GM19324 (cell line): ENCODE results near the gene PHLPP1.

ENCODE experiments used
- ATAC-seq: cut with Tn5 transposase; IDR thresholded peaks from one replicate; pipeline ENCODE4 v1.9.1; 2021; ENCODE audit warnings: mild to moderate bottlenecking, moderate library complexity; ENCODE audit not compliant: unreplicated experiment, low FRiP score

Gene PHLPP1

DNA sequence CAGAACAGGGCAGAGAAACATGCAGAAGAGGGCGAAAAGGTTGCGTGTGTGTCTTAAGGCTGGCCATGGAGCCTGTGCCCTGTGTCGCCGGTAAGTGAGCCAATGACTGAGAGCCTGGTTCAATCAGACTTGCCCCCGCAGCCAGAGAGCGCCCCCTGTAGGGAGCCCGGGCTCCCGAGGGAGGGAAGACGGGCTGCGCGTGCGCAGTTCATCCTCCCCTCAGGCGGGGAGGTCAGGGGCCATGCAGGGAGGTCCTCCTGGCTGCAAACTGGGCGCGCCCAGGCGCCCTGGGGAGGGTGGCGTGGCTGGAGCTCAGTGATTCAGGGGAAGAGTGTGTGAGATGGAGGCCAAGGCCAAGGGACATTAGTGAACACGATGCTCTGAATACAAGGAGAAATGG lies 276.6 kb downstream of the PHLPP1 start:
- no peak for ATAC-seq

DNA sequence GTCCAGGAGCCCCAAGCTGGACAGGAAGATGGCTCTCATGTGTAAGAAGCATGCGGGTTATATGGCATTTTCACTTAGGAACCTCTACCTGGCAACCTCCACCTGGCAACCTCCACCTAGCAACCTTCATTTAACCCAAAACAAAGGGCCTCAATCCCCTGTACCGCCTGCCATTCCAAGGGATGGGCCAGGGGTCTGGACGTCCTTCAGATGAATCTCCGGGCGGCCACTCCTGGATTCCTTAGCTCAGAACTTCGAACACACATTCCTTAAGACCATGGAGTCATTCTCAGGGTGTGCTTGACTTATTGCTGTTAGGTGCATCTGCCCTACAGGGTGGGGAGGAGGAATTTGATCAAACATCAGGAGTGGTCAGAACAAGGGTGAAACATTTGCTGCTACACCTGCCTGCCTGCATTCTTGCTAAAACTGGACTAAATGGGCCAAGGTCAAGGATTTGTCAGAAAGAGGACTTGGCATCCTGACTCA lies 277.6 kb downstream of the PHLPP1 start:
- ATAC-seq = no peak

DNA sequence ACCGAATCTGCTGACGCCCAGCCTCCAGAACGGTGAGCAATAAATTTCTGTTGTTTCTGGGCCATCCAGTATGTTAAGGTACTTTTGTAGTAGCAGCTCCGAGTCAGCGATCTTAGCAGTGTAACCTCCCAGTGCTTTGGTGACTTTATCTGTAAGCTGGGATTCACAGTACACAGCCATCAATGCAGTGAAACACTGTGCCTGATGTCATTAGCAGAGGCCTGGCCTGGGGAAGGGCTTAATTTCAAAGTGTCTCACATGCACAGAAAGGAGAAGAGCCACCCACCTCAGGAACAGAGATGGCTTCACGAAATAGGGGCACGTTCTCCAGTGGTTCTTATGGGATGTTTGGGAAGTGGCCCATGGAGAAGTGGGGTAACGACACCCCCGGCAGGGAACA lies 281.2 kb downstream of the PHLPP1 start:
- no peak for ATAC-seq

GRCh38 chr18:62997076-62997475 lies 281.7 kb downstream of the PHLPP1 start:
- no peak for ATAC-seq

DNA sequence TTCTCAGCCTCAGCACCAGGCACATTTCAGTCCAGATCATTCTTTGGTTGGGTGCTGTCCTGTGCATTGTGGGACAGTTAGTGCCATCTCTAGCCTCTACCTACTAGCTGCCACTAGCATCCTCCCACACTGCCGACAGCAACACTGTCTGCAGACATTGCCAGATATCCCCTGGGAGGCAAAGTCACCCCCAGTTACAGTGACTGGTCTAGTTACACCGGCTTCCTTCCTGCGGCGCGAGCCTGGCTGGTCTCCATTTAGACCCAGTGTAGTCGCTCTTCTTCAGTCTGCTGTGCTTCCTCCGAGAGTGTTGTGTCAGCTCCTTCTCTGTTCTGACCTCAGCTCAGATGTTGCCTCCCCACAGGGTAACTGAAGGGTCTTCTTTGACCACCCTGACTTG lies 283.1 kb downstream of the PHLPP1 start:
- ATAC-seq = no peak

DNA sequence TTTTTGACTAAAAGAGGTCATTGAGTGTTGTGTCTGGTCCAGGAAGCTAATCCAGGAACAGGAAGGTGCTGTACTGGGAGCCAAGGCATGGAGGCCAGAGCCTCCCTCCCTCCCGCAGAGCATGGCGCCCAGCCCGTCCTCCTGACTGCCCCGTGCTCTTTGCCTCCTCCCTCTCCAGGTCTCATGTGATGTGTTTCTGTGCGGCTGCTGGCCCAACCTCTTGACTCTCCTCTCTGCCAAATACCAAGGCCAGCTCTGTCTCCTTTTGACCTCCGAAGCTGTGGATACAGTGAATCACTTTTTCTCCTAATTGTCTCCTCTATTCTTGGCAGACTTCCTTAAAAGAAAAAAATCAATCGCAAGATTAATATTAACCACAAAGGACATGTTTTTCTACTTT lies 284.1 kb downstream of the PHLPP1 start:
- ATAC-seq = no peak

DNA sequence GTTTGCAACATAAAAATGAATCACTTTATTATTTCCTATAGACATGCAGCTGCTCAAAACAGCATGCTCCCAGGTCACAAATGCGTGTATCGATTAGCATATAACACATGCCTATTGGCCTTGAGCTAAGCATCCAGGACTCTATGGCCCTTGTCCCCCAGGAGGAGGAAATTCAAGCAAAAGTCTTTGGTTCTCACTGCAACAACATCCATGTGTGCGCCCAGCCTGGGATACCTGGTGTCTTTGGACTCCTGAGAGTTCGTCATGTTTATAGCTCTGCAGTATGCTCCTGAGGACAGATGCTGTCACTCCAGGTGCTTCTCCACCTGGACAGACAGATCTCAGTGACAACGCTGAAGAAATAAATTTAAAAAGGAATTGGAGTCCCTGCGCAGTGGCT lies 284.6 kb downstream of the PHLPP1 start:
- no peak for ATAC-seq

DNA sequence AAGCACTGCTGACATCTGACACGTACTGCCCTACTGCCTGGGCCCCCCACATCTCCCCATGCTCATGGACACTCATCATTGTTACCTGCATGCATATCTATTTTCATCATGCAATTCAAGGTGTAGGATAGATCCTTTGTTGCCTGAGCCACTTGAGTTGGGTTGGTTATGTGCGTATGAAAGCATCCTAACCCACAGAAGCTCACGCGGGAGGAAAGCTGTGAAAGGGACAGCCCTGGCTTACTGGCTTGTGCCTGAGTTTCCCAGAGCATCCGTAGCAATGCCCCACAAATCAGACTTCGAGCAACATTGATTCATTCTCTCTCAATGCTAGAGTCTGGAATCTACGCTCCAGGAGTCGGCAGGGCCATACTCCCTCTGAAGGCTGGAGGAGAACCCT lies 285.5 kb downstream of the PHLPP1 start:
- ATAC-seq = no peak

- no peak for ATAC-seq
These were observed 286.5 kb downstream of the PHLPP1 start for GRCh38 chr18:63001861-63002260.

DNA sequence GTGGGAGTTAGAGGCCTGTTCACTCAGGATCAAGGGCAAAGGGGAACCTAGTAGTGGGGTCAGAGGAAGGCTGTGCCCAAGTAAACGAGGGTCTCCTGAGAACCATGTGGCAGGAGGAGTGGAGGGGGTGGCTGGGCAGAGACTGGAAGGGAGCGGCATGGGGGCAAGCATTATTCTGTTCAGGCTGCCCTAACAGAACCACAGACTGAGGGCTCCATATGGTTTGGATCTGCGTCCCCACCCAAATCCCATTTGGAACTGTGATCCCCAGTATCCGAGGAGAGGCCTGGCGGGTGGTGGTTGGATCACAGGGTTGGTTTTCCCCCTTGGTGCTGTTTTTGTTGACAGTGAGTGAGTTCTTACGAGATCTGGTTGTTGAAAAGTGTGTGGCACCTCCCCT lies 287.0 kb downstream of the PHLPP1 start:
- no peak for ATAC-seq

DNA sequence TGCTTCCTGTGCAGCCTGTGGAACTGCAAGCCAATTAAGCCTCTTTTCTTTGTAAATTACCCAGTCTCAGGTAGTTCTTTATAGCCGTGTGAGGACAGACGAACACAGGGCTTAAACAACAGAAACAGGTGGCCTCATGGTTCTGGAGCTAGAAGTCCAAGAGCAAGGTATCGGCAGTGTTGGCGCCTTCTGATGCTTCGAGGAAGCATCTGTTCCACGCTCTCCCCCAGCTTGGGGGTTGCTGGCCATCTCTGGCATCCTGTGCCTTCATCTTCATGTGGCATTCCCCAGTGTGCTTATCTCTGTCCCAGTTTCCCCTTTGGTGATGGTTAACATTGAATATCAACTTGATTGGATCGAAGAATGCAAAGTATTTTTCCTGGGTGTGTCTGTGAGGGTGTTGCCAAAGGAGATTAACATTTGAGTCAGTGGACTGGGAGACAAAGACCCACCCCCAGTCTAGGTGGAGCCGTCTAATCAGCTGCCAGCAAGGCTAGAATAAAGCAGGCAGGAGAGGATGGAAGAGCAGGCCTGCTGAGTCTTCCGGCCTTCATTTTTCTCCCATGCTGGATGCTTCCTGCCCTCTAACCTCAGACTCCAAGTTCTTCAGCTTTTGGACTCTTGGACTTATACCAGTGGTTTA lies 287.6 kb downstream of the PHLPP1 start:
- ATAC-seq = no peak

DNA sequence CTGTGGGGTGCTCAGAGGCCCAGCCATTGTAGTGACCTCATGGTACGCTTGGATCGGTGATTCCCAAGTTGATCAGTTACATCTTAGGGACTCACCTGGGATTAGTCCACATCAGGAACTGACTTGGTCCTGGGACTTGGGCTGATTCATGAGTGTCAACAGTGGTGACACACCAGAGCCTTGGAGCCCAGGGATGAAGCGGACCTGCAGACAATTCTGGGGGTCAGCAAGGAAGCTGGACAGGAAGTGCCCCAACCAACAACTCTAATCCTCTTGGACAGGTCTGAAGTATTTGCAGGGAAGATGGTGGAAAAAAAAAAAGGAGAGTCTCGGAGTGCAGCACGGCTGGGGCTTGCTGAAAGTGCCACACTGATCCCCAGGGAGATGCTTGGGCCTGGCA lies 288.6 kb downstream of the PHLPP1 start:
- ATAC-seq = no peak

DNA sequence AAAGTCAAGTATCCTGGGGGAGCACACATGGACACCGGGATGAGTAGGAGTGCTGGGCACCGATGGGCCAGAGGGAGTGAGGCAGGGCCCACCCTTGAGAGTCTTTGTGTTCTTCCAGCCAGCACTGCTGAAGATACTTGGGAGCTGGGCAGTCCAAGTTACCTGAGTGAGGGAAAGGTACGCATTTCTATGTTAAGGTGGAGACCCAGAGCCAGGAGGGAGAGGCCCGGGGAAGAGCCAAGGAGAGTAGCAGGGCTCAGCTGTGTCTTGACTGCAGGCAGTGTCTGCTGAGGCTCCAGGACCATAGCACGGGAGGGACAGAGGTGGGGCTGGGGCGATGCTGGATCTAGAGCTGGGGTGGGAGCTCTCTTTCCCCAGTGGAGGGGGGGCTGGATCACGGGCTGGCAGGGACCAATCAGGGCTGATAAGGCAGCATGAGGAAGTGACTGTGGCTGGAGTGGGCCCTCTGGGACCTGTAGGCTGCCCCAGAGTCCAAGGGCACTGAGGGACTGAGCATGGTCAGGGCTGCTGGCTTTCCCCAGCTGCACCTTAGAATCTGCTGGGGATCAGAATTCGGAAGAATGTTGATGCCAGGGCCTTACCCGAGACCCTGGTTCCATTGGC lies 289.2 kb downstream of the PHLPP1 start:
- ATAC-seq = no peak

DNA sequence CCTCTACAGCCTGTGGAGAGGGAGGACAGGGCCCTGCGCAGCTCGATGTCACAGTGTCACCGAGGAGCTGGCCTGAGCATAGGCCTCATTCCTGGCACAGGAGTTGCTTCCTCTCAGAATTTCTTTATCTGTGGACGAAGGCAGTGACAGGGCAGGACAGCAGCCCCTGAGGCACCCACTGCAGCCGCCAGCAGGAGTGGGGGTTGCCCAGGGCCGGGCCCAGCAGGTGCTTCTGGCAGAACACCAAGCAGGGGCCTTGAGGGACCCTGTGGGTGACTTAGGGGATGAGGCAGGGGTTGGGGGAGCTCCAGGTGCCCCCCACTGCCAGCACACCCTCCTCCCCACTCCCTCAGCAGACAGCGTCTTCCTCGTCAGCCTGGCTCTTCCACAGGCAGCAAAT lies 290.0 kb downstream of the PHLPP1 start:
- ATAC-seq = no peak

- ATAC-seq = no peak
These were observed 291.9 kb downstream of the PHLPP1 start for GRCh38 chr18:63007231-63007630.

GRCh38 chr18:63016270-63016669 lies 300.9 kb downstream of the PHLPP1 start:
- no peak for ATAC-seq

- no peak for ATAC-seq
These were observed 301.7 kb downstream of the PHLPP1 start for GRCh38 chr18:63017076-63017475.

DNA sequence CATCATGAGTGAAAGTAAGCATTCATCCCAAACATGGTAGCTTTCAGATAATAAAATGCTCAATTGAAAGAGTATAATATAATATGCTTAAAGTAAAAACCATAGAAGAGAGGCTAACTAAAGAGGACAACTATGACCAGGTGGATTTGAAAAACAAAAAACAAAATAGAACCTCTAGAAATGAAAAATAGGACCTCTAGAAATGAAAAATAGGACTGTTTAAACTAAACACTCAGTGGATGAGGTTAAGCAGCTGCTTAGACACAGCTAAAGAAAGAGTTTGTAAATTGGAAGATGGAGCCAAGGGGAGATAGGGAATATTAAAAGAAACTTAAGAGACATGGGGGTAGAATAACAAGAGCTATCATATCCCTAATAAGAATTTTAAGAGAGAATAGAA lies 302.6 kb downstream of the PHLPP1 start:
- ATAC-seq = no peak

DNA sequence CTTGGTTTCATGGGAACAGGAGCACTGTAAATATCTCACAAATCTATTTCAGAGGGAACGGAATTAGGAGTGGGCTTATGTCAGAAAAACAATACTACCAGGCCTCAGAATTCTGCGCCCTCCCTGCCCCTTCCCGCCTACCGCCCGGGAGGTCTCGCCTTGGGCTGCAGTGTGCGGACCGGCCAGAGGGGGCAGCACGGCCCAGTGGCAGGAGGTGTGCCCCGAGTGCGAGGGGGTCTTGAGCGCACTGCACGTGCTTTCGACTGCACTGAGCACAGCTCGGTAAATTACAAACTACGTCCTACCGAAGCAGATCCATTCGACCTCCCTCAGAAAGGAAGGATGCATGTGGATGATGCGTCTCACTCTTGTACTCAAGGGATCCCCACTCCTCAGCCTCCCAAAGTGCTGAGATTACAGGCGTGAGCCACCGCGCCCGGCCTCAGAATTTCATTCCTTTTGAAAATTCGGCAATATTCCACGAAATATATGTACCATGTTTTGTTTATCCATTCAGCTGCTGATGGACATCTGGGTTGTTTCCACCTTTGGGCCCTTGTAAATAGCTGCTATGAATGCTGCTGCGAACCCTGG lies 307.2 kb downstream of the PHLPP1 start:
- no peak for ATAC-seq

GRCh38 chr18:63025251-63026090 lies 310.1 kb downstream of the PHLPP1 start:
- ATAC-seq = no peak

DNA sequence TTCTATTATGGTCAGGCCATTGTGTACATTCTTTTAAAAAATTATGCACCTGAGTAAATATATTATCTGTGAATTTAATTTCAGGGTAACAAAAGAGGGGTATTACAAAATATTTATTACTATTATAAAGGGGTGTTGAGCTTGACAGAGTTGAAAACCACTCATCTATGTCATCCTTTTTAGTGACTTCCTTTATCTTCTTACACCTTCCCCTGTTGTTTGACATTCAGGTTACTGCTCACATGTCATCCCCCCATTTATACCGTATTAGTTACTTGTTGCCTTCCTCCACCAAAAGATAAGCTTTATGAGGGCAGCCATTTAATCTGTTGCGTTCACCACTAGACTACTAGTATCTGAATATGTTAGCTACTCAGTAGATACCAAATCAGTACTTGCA lies 313.0 kb downstream of the PHLPP1 start:
- ATAC-seq = no peak
